Adrenal gland (tissue), 12 donors: Measurements from ENCODE around the gene OR1D5. TPM values are rescaled to one million over a fixed set of nuclear protein-coding genes. Genes with fewer than 3 reads are reported as not detected.
A peak's percentile ranks its signal among the peaks of the same experiment; 100 is the strongest.

Experiments used
- DNase-seq, 7 donors: peaks; one replicate each; pipeline ENCODE4 v3.0.0-alpha.2; 2019 to 2020
- H3K27ac ChIP-seq, 5 donors: fragments of 200-600 bp; sonication (generic) in 4 of 5; 1 replicate in 3 of 5; 2 replicates in 2 of 5; pipeline versions ENCODE4 v1.5.1 to v1.8.0; 2016 to 2020; ENCODE audit warnings: mild to moderate bottlenecking in 1 of 5
- H3K27me3 ChIP-seq: fragments of 200-600 bp; 2 replicates; pipeline ENCODE4 v1.8.0; 2021
- H3K36me3 ChIP-seq, 2 donors: fragments of 200-600 bp; replicated peaks in 1 of 2; 1 replicate in 1 of 2; 2 replicates in 1 of 2; pipeline versions ENCODE4 v1.5.1 to v1.8.0; 2018 to 2022
- H3K4me1 ChIP-seq, 2 donors: fragments of 200-600 bp; replicated peaks in 1 of 2; 1 replicate in 1 of 2; 2 replicates in 1 of 2; pipeline versions ENCODE4 v1.5.1 to v1.8.0; 2018 to 2021
- H3K4me3 ChIP-seq, 4 donors: fragments of 200-600 bp; sonication (generic) in 3 of 4; one replicate each; pipeline ENCODE4 v1.5.1; 2016 to 2018
- H3K9me3 ChIP-seq, 3 donors: fragments of 200-600 bp; sonication (generic) in 1 of 3; replicated peaks in 1 of 3; 1 replicate in 2 of 3; 2 replicates in 1 of 3; pipeline versions ENCODE4 v1.5.1 to v1.8.0; 2016 to 2021
- POLR2A ChIP-seq, 2 donors: fragments of 450-650 bp; IDR thresholded peaks; one replicate each; pipeline ENCODE4 v1.6.1; 2017; ENCODE audit warnings: antibody characterized with exemption in 2 of 2, mild to moderate bottlenecking in 2 of 2, moderate library complexity in 1 of 2
- WGBS, 4 donors: extraction: QIAGEN DNeasy Blood & Tissue Kit in 2 of 4; methylation state at CpG; one replicate each; pipeline versions ENCODE4 v1.1.5 to v1.1.7; 2013 to 2017; 5-methylcytosine and 5-hydroxymethylcytosine counted together
- intact Hi-C, 2 donors: fragments of 100-400 bp; cut with DNase I; formaldehyde crosslinking; loops; one replicate each; pipeline versions ENCODE4 v1.14.1 to v1.15.0; 2022 to 2023
- polyA plus RNA-seq, 3 donors: library from polyadenylated mRNA; stranded (reverse); fragments of 200-250 nt in 2 of 3; fragments of 350-450 nt in 1 of 3; fragmentation: Illumina TruSeq in 1 of 3; extraction: RNeasy Lipid Tissue Mini Kit (QIAGEN cat#74804) in 1 of 3; gene quantifications; one replicate each; pipeline ENCODE4 v1.2.3, GENCODE V29; 2013 to 2014
- total RNA-seq, 9 donors: library from RNA; depleted of rRNA in 4 of 9; stranded (reverse); fragments of >200 nt in 4 of 9; fragments of 120-200 nt in 1 of 9; fragmentation: NEBNext Ultra II Directional in 1 of 9; extraction: Animal tissue kit (Norgen Biotek cat#: 25700) in 1 of 9; gene quantifications; one replicate each; pipeline versions ENCODE4 v1.1.0 to v1.2.4, GENCODE V29; 2013 to 2023
- TF ChIP-seq, protein P1 (sequence below), 6 experiments: fragments of 450-650 bp in 4 of 6; fragments of 200-600 bp in 2 of 6; sonication (generic) in 1 of 6; IDR thresholded peaks; 1 replicate in 5 of 6; 2 replicates in 1 of 6; pipeline versions ENCODE4 v1.5.1 to v1.8.0; 2016 to 2021; ENCODE audit warnings: antibody characterized with exemption in 6 of 6, mild to moderate bottlenecking in 2 of 6, moderate library complexity in 1 of 6
- donor health status: healthy with polysubstance abuse.
- donor health status: Bipolar disorder and iron deficiency.
- donor health status: DM: yes; HTN: yes; CAD: no.
- donor health status: DM: no; HTN: no; CAD: no.
- donor health status: DM: no; HTN: no; CAD: no.
- donor health status: DM: yes; HTN: yes; CAD: no.

The OR1D5 gene
- total and polyA plus RNA-seq, 12 donors, result not detected

DNA sequence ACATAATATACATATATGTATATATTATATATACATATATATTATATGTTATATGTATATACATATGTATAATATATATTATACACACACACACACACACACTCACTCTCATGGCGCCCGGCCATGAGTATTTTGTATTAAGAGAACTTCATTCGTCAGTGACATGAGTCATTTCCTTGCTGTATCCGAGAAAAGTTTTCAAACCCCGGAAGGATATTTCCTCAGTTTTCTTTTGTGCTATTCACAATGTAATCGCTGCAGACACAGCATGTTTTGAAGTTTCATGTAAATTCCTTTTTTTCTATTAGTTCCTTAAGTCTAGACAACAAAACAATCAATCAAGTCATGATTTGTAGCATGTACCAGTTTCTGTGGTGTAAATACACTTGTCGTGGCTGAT lies 33.3 kb downstream of the OR1D5 start:
- TF ChIP-seq, protein P1, sequence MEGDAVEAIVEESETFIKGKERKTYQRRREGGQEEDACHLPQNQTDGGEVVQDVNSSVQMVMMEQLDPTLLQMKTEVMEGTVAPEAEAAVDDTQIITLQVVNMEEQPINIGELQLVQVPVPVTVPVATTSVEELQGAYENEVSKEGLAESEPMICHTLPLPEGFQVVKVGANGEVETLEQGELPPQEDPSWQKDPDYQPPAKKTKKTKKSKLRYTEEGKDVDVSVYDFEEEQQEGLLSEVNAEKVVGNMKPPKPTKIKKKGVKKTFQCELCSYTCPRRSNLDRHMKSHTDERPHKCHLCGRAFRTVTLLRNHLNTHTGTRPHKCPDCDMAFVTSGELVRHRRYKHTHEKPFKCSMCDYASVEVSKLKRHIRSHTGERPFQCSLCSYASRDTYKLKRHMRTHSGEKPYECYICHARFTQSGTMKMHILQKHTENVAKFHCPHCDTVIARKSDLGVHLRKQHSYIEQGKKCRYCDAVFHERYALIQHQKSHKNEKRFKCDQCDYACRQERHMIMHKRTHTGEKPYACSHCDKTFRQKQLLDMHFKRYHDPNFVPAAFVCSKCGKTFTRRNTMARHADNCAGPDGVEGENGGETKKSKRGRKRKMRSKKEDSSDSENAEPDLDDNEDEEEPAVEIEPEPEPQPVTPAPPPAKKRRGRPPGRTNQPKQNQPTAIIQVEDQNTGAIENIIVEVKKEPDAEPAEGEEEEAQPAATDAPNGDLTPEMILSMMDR (IDR thresholded peaks at IDR 0.05), result no peak
- no peak for TF ChIP-seq POLR2A (IDR thresholded peaks at IDR 0.05)
- Histone ChIP-seq H3K36me3 (no peaks in the 10 kb centered on the region), H3K4me1 (no peaks in the 10 kb centered on the region), H3K27me3 (no peaks in the 10 kb centered on the region), H3K9me3 (no peaks in the 10 kb centered on the region), H3K4me3 (no peak overlapping the region), H3K27ac (peak overlapping the region in 1 of 5 donors; percentile 27)
- DNase-seq, result peak in 2 of 7 donors; percentile 38 to 52
- 49 to 65% (median 55%) methylated on average over 7 of the region's 7 CpGs for WGBS, 4 donors
- intact Hi-C loops, result no loop called here

DNA sequence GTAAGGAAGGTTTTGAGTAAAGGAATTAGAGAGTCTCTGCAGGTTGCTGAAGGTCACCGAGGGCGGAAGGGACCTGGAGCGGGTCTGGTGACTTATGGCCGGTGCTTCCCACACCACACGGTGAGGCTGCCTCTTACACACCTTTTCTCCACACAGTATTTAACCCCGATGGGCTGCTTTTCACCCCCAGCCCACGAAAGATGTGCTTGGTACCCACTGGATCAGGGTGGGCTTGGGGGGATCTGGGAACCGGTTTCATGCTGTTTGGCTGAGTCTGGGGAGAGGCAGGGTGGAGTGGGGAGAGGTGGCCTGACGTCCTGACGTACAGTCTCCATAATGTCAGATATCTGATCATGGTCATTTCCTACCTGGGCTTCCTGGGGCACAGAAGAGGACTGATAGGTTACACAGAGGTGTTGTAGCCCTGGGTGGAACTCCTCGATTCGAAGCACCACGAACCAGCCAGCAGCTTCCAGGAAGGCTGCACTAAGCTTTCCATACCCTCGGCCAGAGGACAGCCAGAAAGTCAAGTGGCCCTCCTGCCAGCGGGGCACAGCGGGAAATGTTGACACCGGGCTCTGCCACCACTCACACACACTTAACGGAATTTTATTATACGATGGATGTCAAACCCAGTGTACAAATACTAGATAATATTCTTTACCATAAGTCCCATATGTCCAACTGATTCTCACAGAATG lies 34.0 kb downstream of the OR1D5 start:
- H3K36me3 ChIP-seq, result no peaks in the 10 kb centered on the region
- no peaks in the 10 kb centered on the region for H3K27me3 ChIP-seq
- no peak for TF ChIP-seq POLR2A (IDR thresholded peaks at IDR 0.05)
- TF ChIP-seq, protein P1 (IDR thresholded peaks at IDR 0.05), result no peak
- intact Hi-C loops, result no loop called here
- DNase-seq, result peak in 1 of 7 donors; percentile 46
- no peaks in the 10 kb centered on the region for H3K4me1 ChIP-seq
- H3K27ac ChIP-seq, result no peak overlapping the region
- H3K9me3 ChIP-seq, result no peaks in the 10 kb centered on the region
- 74 to 85% (median 78%) methylated on average over 18 to 19 of the region's 19 CpGs for WGBS, 4 donors
- no peak overlapping the region for H3K4me3 ChIP-seq

DNA sequence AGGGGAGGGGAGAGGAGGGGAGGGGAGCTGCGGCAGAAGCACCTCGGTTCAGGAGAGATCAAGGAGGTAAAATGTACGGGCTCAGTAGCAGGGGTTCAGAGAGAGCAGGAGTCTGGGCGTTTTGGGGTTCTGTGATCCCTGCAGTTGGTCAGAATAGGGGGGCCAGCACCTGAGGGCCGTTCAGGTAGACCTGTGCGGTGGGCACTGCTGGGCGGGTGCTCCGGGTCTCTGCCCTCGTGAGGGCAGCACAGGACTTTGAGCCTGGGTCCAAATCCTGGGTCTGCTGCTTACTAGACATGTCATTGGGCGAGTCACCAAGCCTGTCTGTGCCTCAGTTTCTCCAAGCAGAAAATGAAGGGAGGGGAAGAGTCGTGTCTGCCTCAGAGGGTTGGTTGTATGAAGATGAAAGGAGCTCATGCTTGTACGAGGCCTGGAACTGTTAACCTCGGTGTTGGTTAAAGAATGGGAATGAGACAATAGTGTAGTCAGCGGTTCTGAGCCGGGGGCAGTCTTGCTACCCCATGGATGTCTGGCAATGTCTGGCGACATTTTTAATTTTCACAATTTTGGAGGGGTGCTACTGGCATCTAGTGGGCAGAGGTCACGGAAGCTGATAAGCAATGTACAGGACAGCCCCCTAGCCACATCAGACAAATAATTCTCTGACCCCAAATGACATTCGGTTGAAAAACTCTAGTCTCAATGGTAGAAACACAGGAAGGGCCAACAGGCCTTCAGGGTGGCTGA lies 35.4 kb downstream of the OR1D5 start:
- Histone ChIP-seq H3K9me3 (peaks cover 0 to 6% (median 0%) of the 10 kb centered on the region in 3 donors), H3K27ac (no peak overlapping the region), H3K4me1 (no peaks in the 10 kb centered on the region), H3K27me3 (no peaks in the 10 kb centered on the region), H3K36me3 (no peaks in the 10 kb centered on the region), H3K4me3 (no peak overlapping the region)
- DNase-seq, result no peak
- no peak for TF ChIP-seq POLR2A (IDR thresholded peaks at IDR 0.05)
- TF ChIP-seq, protein P1 (IDR thresholded peaks at IDR 0.05), result no peak
- intact Hi-C loops, result no loop called here
- WGBS, 4 donors, result 83 to 87% (median 85%) methylated on average over 18 of the region's 18 CpGs

DNA sequence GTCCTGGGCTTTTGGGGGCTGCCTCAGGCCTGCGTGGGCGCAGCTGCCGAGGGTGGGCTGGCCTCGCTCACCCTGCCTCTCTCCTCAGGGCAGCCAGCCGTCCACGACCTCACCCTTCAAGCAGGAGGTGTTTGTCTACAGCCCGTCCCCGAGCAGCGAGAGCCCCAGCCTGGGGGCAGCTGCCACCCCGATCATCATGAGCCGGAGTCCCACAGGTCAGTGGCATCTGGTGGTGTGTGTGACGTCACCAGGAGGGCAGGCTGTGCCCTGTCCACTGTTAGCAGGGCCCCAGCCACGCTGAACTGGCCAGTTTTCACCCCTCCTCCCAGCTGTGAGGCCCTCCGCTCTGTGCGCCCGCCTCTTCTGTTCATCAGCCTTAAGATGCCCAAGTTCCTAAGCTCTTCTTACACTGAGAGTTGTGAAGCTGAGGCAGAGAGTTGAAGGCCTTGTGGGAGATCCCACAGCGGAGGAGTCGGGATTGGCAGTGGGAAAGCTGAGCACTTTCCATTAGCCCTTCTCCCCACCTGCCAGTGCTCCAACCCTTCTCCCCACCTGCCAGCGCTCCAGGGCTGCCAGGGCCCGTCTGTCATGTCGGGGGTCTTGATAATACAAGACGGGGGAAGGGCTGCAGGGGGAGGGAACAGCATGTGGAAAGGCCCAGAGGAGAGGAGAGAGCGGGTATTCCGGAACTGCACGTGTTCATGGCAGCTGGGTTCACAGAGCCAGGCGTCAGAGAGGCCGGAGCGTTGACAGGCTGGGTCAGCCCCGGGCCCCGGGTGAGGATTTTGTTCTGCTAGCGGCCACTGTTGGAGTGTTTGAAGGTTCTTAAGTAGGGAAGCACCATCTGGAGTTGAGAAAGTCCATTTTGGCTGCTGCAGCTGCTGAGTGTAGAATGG lies 36.3 kb downstream of the OR1D5 start:
- H3K36me3 ChIP-seq, result no peaks in the 10 kb centered on the region

More for the DNA sequence above, 36.3 kb downstream of the OR1D5 start:
- Histone ChIP-seq H3K27me3 (no peaks in the 10 kb centered on the region), H3K4me1 (no peaks in the 10 kb centered on the region), H3K9me3 (peaks cover 0 to 10% (median 5%) of the 10 kb centered on the region in 3 donors), H3K27ac (no peak overlapping the region), H3K4me3 (no peak overlapping the region)
- WGBS, 4 donors, result 76 to 91% (median 86%) methylated on average over 23 to 31 of the region's 31 CpGs
- TF ChIP-seq POLR2A (IDR thresholded peaks at IDR 0.05), result no peak
- TF ChIP-seq, protein P1 (IDR thresholded peaks at IDR 0.05), result no peak
- no peak for DNase-seq
- intact Hi-C loops, result no loop called here
